ENCODE measurements around the gene SLC9A9.

GRCh38 chr3:143228405-143228804 lies 619.9 kb downstream of the SLC9A9 start:
- TF ChIP-seq POLR2A (IDR thresholded peaks at IDR 0.05) (no peak), CTCF (IDR thresholded peaks at IDR 0.05) (no peak)

Data from uterus (tissue), 2 donors.